Jurkat, Clone E6-1 (cell line): ENCODE results near the gene PBX1.
"Not testable (repeated sequence)": the region's sequence is repeated elsewhere in the genome, so short reads cannot be mapped to it uniquely, and the experiment has no call there.

ENCODE experiments used
- DNase-seq: peaks from one replicate; pipeline ENCODE4 v3.0.0-alpha.2; 2011; ENCODE audit warnings: low read depth, low spot score
- H3K4me3 ChIP-seq: 2 replicates; pipeline ENCODE4 v1.5.1; 2011; ENCODE audit warnings: mild to moderate bottlenecking, low read length, control low read depth, moderate library complexity

Gene PBX1

DNA sequence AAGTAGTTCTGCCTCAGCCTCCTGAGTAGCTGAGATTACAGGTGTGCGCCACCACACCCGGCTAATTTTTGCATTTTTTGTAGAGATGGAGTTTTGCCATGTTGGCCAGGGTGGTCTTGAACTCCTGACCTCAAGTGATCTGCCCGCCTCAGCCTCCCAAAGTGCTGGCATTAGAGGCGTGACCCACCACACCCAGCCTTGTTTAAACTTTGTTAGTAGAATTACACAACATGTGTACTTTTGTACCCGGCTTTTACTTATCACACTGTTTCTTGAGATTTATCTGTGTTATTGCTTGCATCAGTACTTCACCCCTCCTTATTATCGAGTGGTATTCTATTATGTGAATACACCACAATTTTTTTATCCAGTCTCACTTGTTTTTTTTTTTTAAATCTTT, 94.0 kb downstream of the PBX1 start:
- not testable (repeated sequence) for H3K4me3 ChIP-seq, DNase-seq

DNA sequence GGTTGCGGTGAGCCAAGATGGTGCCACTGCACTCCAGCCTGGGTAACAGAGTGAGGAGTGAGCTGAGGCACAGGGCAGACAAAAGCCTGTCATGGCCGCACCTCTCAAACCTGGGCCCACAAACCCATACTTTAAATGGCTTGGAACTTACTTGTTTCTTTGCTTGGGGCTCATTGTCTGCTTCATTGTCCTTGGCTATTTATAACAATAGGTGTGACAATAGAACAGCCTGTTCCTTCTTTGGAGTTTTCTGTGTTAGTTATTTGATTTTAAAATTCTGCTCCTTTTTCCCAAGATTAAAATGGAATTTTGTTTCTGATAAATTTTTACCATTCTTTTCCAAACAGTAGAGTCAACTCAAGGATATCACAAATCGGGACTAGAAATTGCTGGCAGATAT, 94.7 kb downstream of the PBX1 start:
- no peak overlapping the region for H3K4me3 ChIP-seq
- DNase-seq = no peak

DNA sequence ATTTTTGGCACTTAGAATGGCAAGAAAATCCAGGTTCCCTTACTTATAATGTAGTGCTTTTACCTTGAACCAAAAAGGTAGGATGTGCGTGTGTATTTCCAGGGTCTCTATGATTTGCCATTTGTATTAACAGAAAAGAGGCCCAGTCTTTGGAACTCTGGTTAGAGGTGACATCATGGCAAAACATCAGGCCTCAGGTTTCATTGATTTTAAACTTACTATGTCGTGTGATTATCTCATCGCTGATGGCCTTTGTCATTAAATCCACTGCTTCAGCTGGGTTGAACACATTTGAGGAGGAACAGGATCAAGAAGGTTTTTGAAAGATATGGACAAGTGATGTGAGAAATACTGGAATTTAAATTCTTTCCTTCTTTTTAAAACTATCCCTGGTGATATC, 95.2 kb downstream of the PBX1 start:
- H3K4me3 ChIP-seq = no peak overlapping the region
- no peak for DNase-seq

DNA sequence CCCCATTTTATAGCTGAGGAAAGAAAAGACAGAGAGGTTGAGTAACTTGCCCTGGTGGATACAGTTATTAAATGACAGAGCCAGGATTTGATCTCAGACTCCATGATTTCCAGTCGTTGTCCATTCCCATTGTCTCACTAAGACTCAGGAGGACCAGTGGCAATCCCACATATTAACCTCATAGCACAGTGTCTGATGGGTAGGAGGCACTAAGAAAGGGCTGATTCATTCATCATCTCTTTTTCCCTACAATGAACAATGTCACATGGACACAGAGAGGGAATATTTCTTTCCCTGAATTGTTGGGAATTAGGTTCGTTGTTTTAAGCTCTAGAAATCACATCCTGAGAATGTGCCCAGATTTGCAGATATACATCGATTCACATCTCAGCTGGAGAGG, 99.9 kb downstream of the PBX1 start:
- no peak for DNase-seq
- H3K4me3 ChIP-seq = no peak overlapping the region

DNA sequence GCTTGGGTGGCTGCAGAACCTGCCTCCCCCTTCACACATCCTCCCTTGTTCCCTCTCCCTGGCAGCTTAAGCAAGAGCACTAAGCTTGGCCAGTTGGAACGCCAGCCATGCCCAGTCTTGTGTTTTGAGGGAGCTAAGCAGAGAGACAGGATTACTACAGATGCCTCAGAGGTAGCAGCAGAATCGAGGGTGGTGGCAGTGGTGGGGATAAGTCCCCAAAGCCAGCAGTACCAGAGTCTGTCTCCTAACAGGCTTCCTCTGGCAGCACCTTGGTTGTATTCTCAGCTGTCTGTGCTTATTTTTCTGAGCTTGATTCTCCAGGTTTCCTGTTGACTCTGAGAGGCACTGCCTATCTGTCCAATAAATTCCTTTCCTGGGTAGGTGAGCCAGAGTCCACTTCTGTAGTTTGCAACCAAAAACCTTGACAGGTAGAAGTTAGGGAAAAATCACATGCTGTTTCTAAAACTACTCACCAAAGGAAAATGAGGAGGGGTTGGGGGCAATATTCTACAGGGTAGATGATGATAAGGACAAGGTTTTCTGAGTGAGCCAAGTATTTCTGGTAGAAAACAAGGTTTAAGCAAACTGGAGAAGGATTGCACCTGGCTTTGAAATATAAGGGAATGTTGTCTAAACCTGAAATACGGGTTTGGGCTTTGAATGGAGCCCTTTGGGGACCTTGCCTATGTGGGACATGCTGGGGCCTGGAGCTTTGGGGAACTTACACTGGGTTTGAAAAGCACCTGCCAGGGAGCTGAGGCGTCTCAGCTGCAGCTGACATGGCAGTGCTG, 100.8 kb downstream of the PBX1 start:
- no peak overlapping the region for H3K4me3 ChIP-seq
- DNase-seq = no peak

DNA sequence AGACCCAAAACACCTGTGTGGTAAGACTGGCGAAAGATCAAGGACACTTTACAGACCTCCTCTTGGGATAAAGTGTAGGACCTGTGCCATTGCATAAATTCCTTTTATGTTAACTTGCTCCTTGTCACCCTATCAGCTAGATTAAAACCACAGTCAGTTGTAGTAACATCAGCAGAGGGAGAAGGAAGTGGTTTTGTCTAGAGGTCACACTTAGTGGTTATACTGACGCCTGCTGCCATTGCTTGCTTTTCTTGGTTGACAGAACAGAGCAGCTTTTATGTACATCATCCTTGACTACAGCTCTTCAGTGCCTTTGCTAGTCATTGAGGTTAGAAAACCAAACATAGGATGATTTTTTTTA, 101.4 kb downstream of the PBX1 start:
- DNase-seq = peak; percentile 86

DNA sequence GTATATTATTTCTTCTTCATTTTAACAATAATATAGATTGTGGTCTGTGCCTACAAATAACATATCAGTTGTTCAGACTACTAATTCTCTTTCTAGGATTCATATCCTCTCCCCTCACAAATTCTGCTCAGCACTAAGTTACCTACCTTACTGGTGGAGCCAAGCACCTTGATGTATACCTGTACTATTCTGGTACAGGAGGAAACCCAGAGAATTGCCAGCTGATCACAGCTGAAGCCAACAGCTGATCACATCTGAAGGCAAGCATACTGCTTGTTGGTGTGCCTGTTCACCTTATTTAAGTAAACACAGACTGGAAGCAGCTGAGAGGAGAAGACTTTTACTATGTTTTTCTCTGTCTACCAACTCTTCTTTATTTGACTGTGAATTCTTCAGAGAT, 101.8 kb downstream of the PBX1 start:
- H3K4me3 ChIP-seq = no peak overlapping the region
- no peak for DNase-seq

More for the DNA sequence above, 101.4 kb downstream of the PBX1 start:
- no peak overlapping the region for H3K4me3 ChIP-seq

DNA sequence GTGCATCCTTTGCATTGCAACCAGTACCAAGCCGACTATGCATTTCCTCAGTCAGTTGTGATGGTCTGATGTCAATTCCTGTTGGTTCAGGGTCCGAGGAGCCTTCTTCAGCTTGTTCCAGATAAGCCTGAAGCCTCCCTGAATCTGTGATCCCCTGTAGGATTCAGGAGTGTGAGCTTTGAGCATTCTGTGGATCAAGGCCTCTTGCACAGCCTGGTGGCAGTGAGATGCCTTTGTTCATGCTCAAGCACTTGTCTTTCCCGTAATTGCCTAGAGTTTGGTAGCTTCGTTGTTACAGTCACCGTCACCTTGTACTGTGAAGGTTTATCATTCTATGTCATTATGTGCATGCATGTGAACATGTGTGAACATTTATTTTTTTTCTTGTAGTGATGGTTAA, 103.5 kb downstream of the PBX1 start:
- H3K4me3 ChIP-seq = no peak overlapping the region
- DNase-seq = no peak

DNA sequence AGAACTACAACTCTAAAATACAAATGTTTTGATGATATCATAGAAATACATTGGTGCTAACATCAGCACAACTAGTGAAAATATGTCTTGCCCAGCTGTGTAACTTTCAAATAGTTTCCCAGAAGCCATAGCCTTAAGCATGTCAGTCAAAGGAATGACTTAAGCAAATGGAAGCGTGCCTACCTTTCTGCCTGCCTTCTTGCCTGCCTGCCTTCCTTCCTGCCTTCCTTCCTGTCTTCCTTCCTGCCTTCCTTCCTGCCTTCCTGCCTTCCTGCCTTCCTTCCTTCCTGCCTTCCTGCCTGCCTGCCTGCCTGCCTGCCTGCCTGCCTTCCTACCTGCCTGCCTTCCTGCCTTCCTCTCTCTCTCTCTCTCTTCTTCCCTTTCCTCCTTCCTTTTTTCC, 104.0 kb downstream of the PBX1 start:
- H3K4me3 ChIP-seq = no peak overlapping the region
- DNase-seq = no peak

DNA sequence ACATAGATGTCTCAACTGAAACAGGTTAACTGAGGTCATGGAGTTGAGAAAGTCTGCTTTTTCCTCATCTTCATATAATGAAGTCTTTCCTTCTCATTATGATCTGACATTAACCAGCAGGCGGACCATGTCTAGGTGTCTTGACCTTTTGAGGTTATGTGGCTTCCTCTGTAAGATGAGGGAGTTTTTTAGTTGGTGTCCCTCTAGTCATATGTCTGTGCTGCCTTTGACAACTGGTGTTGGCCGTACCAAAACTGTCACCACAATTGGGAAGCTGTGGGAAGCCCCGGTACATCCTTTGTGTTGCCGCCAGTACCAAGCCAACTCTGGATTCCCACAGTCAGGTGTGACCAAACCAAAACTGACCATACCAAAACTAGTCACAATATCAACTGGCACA, 105.1 kb downstream of the PBX1 start:
- DNase-seq = no peak
- no peak overlapping the region for H3K4me3 ChIP-seq

DNA sequence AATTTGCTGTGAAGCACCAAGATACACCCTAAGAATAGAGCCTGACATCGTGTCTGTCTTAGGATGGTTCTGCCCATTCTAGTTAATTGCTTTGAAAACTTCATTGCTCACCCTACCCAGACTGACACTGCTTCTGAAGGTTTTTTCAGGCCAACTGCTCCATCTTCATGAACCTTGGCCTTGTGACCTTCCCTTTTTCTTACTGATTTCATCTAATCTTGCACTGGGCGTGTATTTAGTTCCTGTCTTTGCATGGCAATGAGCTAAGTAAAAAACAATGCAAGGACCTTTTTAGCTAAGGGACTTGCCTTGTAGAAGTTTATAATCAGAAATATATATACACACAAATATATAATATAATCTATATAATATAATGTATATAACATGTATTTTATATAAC, 108.0 kb downstream of the PBX1 start:
- H3K4me3 ChIP-seq = no peak overlapping the region
- DNase-seq = no peak

DNA sequence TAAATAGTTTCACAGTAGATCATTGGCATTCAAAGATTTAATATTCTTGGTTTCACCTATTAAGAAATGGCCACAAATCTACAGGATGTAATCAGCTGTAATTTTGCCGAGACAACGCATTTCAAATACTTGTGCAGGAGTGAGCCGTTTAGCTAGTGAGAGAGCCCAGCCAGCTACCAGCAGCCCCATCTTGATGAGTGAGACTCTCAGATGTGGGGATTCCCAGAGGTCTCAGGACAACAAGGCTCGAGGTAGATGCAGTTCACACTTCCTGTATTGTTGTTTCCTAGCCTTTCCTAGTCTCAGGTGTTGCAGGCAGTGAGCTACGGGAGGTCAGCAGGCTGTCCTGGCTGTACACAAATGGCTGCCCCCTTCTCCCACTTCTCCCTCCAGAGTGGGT, 108.6 kb downstream of the PBX1 start:
- no peak overlapping the region for H3K4me3 ChIP-seq
- DNase-seq = no peak

DNA sequence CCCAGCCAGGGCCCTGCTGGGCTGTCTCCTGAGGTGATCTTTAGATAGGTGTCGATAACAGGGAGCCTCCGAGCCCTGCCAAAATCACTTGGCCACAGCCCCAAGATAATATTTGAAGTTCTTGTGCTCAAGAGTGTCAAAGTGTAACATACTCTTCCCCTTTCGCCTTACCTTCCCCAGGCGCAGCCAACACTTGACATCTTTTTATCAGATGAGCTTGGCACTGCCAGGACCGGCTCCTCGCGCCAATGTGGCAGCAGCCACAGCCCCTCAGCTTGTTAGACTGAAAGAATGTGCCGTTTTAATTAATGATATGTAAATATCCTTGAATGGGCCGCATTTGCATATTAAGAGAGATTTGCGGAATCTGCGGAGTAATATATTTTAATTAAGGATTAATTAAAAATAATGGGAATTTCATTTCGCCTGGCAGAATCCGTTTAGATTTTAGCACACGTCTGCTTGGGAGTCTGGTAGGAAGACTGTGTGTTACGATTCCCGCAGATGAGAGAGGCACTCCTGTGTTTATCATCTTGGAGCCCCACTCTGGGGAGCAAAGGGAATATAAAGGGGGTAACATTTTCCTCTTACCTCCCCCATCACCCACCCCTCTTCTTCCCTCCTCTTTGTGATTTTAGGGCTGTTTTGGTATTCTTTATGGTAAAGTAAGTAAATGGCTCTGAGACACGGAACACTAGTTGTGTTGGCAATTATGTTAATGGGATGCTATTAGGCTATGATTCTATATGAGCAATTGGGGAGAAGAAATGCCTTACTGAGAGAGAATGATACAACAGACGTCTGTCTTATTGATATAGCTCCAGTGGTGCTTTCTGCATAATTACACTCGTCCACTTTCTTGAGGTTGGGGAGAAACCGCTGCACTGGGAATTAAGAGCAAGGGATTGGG, 109.8 kb downstream of the PBX1 start:
- H3K4me3 ChIP-seq = no peak overlapping the region
- DNase-seq = no peak

DNA sequence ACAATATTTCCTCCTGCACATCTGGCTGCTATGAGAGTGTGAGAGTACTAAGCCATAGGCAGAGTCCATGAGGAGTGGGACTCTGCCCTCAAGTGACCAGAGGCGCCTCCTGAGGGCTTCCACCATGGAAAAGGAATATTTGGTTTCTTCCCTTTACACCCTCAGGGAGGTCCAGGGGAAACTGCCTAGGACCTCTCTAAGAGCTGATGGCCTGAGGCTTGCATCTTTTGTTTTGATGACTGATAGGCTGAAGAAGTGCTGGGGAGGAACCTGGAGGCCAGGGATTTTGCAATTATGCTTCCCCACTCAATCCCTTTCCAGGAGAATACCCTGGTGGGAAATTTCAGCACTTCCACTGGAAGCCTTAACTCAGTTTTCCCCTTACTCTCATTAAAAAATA, 111.0 kb downstream of the PBX1 start:
- no peak for DNase-seq

DNA sequence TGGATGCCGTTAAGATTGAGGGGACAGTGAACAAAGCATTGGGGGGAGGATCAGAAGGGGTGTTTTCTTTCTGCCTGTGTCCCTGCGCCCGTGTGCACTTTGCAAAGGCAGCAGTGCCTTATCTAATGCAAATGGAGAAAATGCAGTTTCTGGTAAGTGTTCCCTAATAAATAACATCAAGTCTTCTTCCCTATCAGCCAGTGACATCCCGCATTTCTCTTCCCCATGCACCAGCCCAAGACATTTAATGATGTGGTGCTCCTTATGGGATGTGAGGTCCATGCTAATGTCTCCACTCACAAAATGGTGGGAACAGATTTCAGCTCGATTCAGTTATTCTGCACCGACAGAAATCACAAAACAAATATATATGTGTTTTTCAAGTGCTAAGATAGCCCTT, 111.8 kb downstream of the PBX1 start:
- no peak overlapping the region for H3K4me3 ChIP-seq
- no peak for DNase-seq

More for the DNA sequence above, 111.0 kb downstream of the PBX1 start:
- no peak overlapping the region for H3K4me3 ChIP-seq

DNA sequence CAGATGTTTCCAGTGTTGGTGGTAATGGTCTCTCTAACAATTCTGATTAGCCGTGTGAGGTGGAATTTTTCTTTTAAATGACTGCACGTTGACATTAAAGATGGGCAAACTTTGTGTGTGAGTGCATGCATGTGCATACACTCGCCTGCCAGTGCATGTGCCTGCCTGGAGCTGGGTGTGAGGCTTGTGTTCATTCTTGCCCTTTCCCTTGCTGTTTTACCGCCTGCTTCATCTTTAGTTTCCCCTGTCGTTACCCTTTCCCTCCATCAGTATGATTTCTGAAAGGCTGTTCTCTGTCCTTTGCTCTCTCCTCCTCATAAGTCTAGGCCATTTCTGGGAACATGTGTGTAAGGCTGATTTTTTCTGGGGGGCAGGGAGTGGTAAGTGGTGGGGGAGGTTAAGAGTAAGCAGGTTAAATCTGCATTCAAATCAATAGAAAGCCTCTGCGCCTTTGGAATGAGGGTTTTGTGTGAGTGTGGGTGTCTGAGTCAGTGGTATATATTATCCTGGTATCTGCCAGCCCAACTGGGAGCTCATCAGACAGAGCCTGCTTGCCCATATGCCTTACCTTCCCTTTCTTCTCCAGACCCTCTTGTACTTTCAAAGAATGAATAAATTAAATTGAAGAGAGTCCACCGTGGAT, 112.5 kb downstream of the PBX1 start:
- H3K4me3 ChIP-seq = no peak overlapping the region
- DNase-seq = no peak

DNA sequence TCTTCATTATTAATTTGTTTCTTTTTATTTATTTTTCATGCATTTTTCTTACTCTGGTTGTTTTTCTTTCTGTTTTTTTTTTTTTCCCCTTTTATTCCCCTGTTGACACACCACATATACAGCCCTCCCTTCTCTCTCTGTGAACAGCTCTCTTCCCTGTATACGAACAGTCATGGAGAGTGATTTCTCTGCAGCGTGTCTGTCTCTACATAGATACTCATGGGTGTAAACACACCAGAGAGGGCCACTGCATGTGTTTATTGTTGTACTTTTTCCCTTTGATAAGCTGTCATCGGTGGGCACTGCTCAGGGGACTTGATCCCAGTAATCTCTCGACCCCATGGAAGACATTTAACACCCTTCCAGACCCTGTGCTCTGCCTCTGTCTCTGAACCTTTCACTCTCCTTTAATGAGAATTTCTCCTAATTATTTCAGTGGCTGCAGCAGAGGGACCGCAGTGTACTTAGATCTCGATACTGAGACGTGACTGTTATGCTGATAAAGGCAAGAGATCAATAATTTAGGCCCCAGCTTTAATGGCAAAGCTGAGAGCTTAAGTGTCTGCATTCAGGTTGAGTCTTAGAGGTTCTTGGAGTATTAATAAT, 113.1 kb downstream of the PBX1 start:
- no peak for DNase-seq
- H3K4me3 ChIP-seq = no peak overlapping the region

DNA sequence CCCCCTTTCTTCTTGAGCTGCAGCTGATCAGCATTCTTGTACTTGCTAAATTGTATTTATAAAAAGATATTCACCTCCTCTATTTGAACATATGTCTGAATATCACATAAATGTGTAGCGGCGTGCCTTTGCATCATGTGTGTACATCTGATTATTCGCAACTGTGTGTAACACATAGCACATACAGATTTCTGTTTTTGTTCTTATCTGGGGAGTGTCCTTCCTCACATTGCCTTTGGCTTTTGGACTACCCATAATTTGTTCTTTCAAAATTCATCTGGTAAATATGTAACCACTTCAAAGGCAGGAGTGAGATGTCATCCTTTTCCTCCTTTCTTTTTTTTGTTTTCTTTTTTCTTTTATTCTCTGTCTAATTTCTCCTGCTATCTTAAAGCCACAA, 113.6 kb downstream of the PBX1 start:
- H3K4me3 ChIP-seq = no peak overlapping the region
- DNase-seq = no peak

DNA sequence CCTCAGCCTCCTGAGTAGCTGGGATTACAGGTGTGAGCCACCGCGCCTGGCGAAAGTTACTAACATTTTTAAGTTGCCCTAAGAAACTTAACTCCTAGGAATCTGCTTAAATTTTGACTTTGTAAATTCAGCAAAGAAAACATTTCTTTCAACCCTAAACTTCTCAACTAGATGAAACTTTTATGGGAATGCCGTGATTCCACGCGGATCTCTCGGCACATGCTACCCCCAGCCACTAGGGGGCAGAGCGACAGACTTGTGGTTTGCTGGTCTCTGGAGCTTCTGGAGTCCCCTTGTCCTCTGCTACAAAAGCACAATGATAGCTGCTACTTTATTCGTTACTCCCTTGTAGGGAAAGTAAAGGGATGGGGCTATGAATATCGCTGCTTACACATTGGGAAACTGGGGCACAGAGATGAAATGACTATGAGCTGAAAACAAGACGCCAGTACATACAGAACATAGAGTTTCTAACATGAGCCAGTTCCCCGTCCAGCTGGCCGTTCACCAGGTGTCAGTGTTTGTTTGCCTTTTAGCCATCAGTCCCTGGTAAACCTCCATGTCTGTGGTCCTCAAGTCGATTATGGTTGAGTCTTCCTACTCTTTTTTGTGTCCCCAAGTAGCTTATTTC, 114.7 kb downstream of the PBX1 start:
- peak; percentile 5 for DNase-seq

More for the DNA sequence above, 114.7 kb downstream of the PBX1 start:
- H3K4me3 ChIP-seq = no peak overlapping the region
